Heart left ventricle (tissue), 16 donors: ENCODE measurements around the gene TMEM8B. TPM values are rescaled to one million over a fixed set of nuclear protein-coding genes. Genes with fewer than 3 reads are reported as not detected.
A peak's percentile ranks its signal among the peaks of the same experiment; 100 is the strongest.

Experiments used
- ATAC-seq, 4 donors: fragments of 200-7000 bp; cut with Tn5 transposase; one replicate each; pipeline ENCODE4 v1.9.1; 2020 to 2022; ENCODE audit warnings: moderate library complexity in 4 of 4, mild to moderate bottlenecking in 3 of 4, moderate number of reproducible peaks in 1 of 4
- DNase-seq, 5 donors: peaks; one replicate each; pipeline ENCODE4 v3.0.0-alpha.2; 2020
- H3K27ac ChIP-seq, 12 donors: fragments of 200-600 bp; sonication (generic) in 4 of 12; one replicate each; pipeline versions ENCODE4 v1.5.0 to v1.8.0; 2016 to 2022; ENCODE audit warnings: mild to moderate bottlenecking in 2 of 12
- H3K27me3 ChIP-seq, 9 donors: fragments of 200-600 bp; sonication (generic) in 2 of 9; one replicate each; pipeline versions ENCODE4 v1.5.1 to v1.8.0; 2016 to 2022; ENCODE audit warnings: mild to moderate bottlenecking in 3 of 9
- H3K36me3 ChIP-seq, 9 donors: fragments of 200-600 bp; sonication (generic) in 2 of 9; one replicate each; pipeline versions ENCODE4 v1.5.0 to v1.8.0; 2018 to 2022; ENCODE audit warnings: mild to moderate bottlenecking in 2 of 9
- H3K4me1 ChIP-seq, 12 donors: fragments of 200-600 bp; sonication (generic) in 4 of 12; one replicate each; pipeline versions ENCODE4 v1.5.0 to v1.8.0; 2016 to 2022; ENCODE audit warnings: mild to moderate bottlenecking in 3 of 12
- H3K4me3 ChIP-seq, 12 donors: fragments of 200-600 bp; sonication (generic) in 4 of 12; one replicate each; pipeline versions ENCODE4 v1.5.0 to v1.8.0; 2017 to 2022; ENCODE audit warnings: mild to moderate bottlenecking in 9 of 12, moderate library complexity in 4 of 12
- H3K9me3 ChIP-seq, 12 donors: fragments of 200-600 bp; sonication (generic) in 4 of 12; one replicate each; pipeline versions ENCODE4 v1.5.0 to v1.8.0; 2016 to 2022; ENCODE audit warnings: mild to moderate bottlenecking in 1 of 12
- CTCF ChIP-seq, 12 donors: fragments of 200-600 bp; sonication (generic) in 4 of 12; IDR thresholded peaks; one replicate each; pipeline versions ENCODE4 v1.5.0 to v1.8.0; 2018 to 2022; ENCODE audit warnings: antibody characterized with exemption in 12 of 12, mild to moderate bottlenecking in 5 of 12
- POLR2A ChIP-seq, 2 donors: fragments of 450-650 bp; IDR thresholded peaks; one replicate each; pipeline ENCODE4 v1.6.1; 2017; ENCODE audit warnings: antibody characterized with exemption in 2 of 2, mild to moderate bottlenecking in 2 of 2, moderate library complexity in 2 of 2
- WGBS, 4 donors: extraction: QIAGEN DNeasy Blood & Tissue Kit in 2 of 4; methylation state at CpG; one replicate each; pipeline versions ENCODE4 v1.1.5 to v1.1.7; 2013 to 2018; 5-methylcytosine and 5-hydroxymethylcytosine counted together
- intact Hi-C, 10 donors: fragments of 100-400 bp; cut with DNase I; formaldehyde crosslinking; loops; one replicate each; pipeline versions ENCODE4 v1.11.1 to v1.14.2; 2022
- polyA plus RNA-seq, 2 donors: library from polyadenylated mRNA; stranded (reverse); fragments of 200-250 nt; gene quantifications; one replicate each; pipeline ENCODE4 v1.2.3, GENCODE V29; 2013
- total RNA-seq, 9 donors: library from RNA; depleted of rRNA in 2 of 9; stranded (reverse); fragments of >200 nt in 2 of 9; fragmentation: NEBNext Ultra II Directional in 3 of 9; extraction: Animal tissue kit (Norgen Biotek cat#: 25700) in 3 of 9; gene quantifications; one replicate each; pipeline versions ENCODE4 v1.1.0 to v1.2.4, GENCODE V29; 2016 to 2023
- donor health status: ischemic (EF 13 %, LVEDD 7.1; RV severe dilation, severe dysfunction).
- donor health status: healthy with polysubstance abuse.
- donor health status: DM: no; HTN: yes; CAD: no.
- donor health status: DM: no; HTN: no; CAD: no.
- donor health status: ischemic (EF 25% LVEDD 6.9; RV normal size, moderate dysfunction).
- donor health status: ischemic (EF 25% LVEDD 5.7; RV mildly dilated, moderate dysfunction).
- donor health status: healthy.
- donor health status: DM: yes; HTN: yes; CAD: no.
- donor health status: ischemic (EF 35%, LVEDD 5.7; RV mildly dilated, moderate dysfunction).
- donor health status: nonischemic (EF 11% LVEDD 7.7; RV severe dilation, severe dysfunction).
- donor health status: DM: yes; HTN: yes; CAD: no.
- donor health status: PGD.
- donor health status: ischemic (EF 29% LVEDD 5.4; RV normal size, mild dysfunction).
- donor health status: nonischemic (EF 23%, LVEDD 6.1; RV moderate dilation, normal function).

TMEM8B gene
- total and polyA plus RNA-seq, 11 donors = 7.9 to 21.4 (median 17.9) TPM

- H3K9me3 ChIP-seq = no peaks in the 10 kb centered on the region
- DNase-seq = no peak
- 80 to 90% (median 86%) methylated on average over 1 to 5 of the region's 5 CpGs for WGBS, 4 donors
- TF ChIP-seq POLR2A (IDR thresholded peaks at IDR 0.05) = no peak
- no peak for TF ChIP-seq CTCF (IDR thresholded peaks at IDR 0.05)
- H3K27me3 ChIP-seq = peaks cover 0 to 39% (median 0%) of the 10 kb centered on the region in 9 donors
- peaks cover 0 to 48% (median 17%) of the 10 kb centered on the region in 12 donors for H3K4me1 ChIP-seq
- H3K36me3 ChIP-seq = peaks cover 0 to 7% (median 2%) of the 10 kb centered on the region in 9 donors
- H3K4me3 ChIP-seq = no peak overlapping the region
- H3K27ac ChIP-seq = no peak overlapping the region
- ATAC-seq = no peak
- intact Hi-C loops = loop anchor here in 1 of 10 donors (5.0 kb wide), 1 partner anchor 39 kb away; no protein-coding TSS in a partner anchor
Measured at GRCh38 chr9:35841645-35841900, 12.5 kb downstream of the TMEM8B start.

GRCh38 chr9:35842020-35842745 is 13.2 kb downstream of the TMEM8B start:
- Histone ChIP-seq H3K9me3 (no peaks in the 10 kb centered on the region), H3K36me3 (peaks cover 0 to 13% (median 8%) of the 10 kb centered on the region in 9 donors), H3K4me1 (peaks cover 0 to 54% (median 17%) of the 10 kb centered on the region in 12 donors), H3K4me3 (no peak overlapping the region), H3K27ac (no peak overlapping the region), H3K27me3 (peaks cover 0 to 41% (median 0%) of the 10 kb centered on the region in 9 donors)
- ATAC-seq (no peak), DNase-seq (no peak)
- intact Hi-C loops = loop anchor here in 1 of 10 donors (5.0 kb wide), 1 partner anchor 40 kb away; no protein-coding TSS in a partner anchor
- 92 to 97% (median 94%) methylated on average over 16 to 17 of the region's 17 CpGs for WGBS, 4 donors
- TF ChIP-seq CTCF (IDR thresholded peaks at IDR 0.05) = no peak
- no peak for TF ChIP-seq POLR2A (IDR thresholded peaks at IDR 0.05)

- 87 to 95% (median 89%) methylated on average over 3 of the region's 3 CpGs for WGBS, 4 donors
- H3K27ac ChIP-seq = no peak overlapping the region
- intact Hi-C loops = loop anchor here in 1 of 10 donors (5.0 kb wide), 1 partner anchor 40 kb away; no protein-coding TSS in a partner anchor
- H3K4me1 ChIP-seq = peaks cover 0 to 59% (median 21%) of the 10 kb centered on the region in 12 donors
- DNase-seq = no peak
- H3K4me3 ChIP-seq = no peak overlapping the region
- no peaks in the 10 kb centered on the region for H3K9me3 ChIP-seq
- peaks cover 0 to 18% (median 11%) of the 10 kb centered on the region in 9 donors for H3K36me3 ChIP-seq
- TF ChIP-seq CTCF (IDR thresholded peaks at IDR 0.05) = no peak
- TF ChIP-seq POLR2A (IDR thresholded peaks at IDR 0.05) = no peak
- no peak for ATAC-seq
- H3K27me3 ChIP-seq = peaks cover 0 to 42% (median 0%) of the 10 kb centered on the region in 9 donors
Measured at GRCh38 chr9:35842795-35843194, 13.8 kb downstream of the TMEM8B start.

- intact Hi-C loops = loop anchor here in 1 of 10 donors (5.0 kb wide), 1 partner anchor 42 kb away; no protein-coding TSS in a partner anchor
- DNase-seq (peak in 3 of 5 donors; percentile 59 to 73 (median 70)), ATAC-seq (peak in 3 of 4 donors; percentile 56 to 88 (median 58))
- peaks cover 0 to 68% (median 26%) of the 10 kb centered on the region in 12 donors for H3K4me1 ChIP-seq
- peaks cover 0 to 27% (median 0%) of the 10 kb centered on the region in 9 donors for H3K27me3 ChIP-seq
- peaks cover 0 to 22% (median 11%) of the 10 kb centered on the region in 9 donors for H3K36me3 ChIP-seq
- WGBS, 4 donors = 40 to 48% (median 43%) methylated on average over 7 of the region's 7 CpGs
- peak overlapping the region in 10 of 12 donors; percentile 33 to 68 (median 38) for H3K27ac ChIP-seq
- no peak for TF ChIP-seq POLR2A (IDR thresholded peaks at IDR 0.05)
- TF ChIP-seq CTCF (IDR thresholded peaks at IDR 0.05) = no peak
- no peak overlapping the region for H3K4me3 ChIP-seq
- no peaks in the 10 kb centered on the region for H3K9me3 ChIP-seq
Measured at GRCh38 chr9:35844628-35845270, 15.7 kb downstream of the TMEM8B start.
